Sigmoid colon (tissue), 7 donors: ENCODE data around the gene GPATCH2. TPM values are rescaled to one million over a fixed set of nuclear protein-coding genes. Genes with fewer than 3 reads are reported as not detected.

Experiments used
- DNase-seq: peaks from one replicate; pipeline ENCODE4 v3.0.0-alpha.2; 2019
- H3K27ac ChIP-seq, 4 donors: fragments of 200-600 bp; sonication (generic); one replicate each; pipeline ENCODE4 v1.5.1; 2016 to 2019; ENCODE audit warnings: mild to moderate bottlenecking in 1 of 4
- H3K27me3 ChIP-seq, 3 donors: fragments of 200-600 bp; sonication (generic); one replicate each; pipeline ENCODE4 v1.5.1; 2019; ENCODE audit warnings: mild to moderate bottlenecking in 1 of 3
- H3K36me3 ChIP-seq, 4 donors: fragments of 200-600 bp; sonication (generic); one replicate each; pipeline ENCODE4 v1.5.1; 2016 to 2019
- H3K4me1 ChIP-seq, 4 donors: fragments of 200-600 bp; sonication (generic); one replicate each; pipeline ENCODE4 v1.5.1; 2017 to 2019
- H3K4me3 ChIP-seq, 4 donors: fragments of 200-600 bp; sonication (generic); one replicate each; pipeline ENCODE4 v1.5.1; 2017 to 2019; ENCODE audit warnings: mild to moderate bottlenecking in 2 of 4, moderate library complexity in 1 of 4
- H3K9me3 ChIP-seq, 4 donors: fragments of 200-600 bp in 3 of 4; sonication (generic) in 3 of 4; one replicate each; pipeline versions ENCODE4 v1.5.1 to v1.6.1; 2013 to 2019
- CTCF ChIP-seq, 4 experiments: fragments of 450-650 bp in 3 of 4; fragments of 200-600 bp in 1 of 4; IDR thresholded peaks; one replicate each; pipeline ENCODE4 v1.5.1; 2016 to 2019; ENCODE audit warnings: antibody characterized with exemption in 4 of 4, mild to moderate bottlenecking in 3 of 4, moderate library complexity in 2 of 4
- EP300 ChIP-seq, 4 donors: sonication (generic); formaldehyde crosslinking; IDR thresholded peaks; one replicate each; pipeline ENCODE4 v1.6.1; 2017; ENCODE audit warnings: antibody characterized with exemption in 4 of 4
- POLR2A ChIP-seq, 2 donors: fragments of 450-650 bp; IDR thresholded peaks; one replicate each; pipeline ENCODE4 v1.6.1; 2016; ENCODE audit warnings: antibody characterized with exemption in 2 of 2, mild to moderate bottlenecking in 2 of 2, moderate library complexity in 2 of 2
- POLR2AphosphoS5 ChIP-seq, 4 donors: sonication (generic); formaldehyde crosslinking; IDR thresholded peaks; one replicate each; pipeline ENCODE4 v1.6.1; 2017; ENCODE audit warnings: antibody characterized with exemption in 4 of 4
- WGBS, 2 donors: extraction: QIAGEN DNeasy Blood & Tissue Kit; methylation state at CpG; one replicate each; pipeline ENCODE4 v1.1.7; 2013; 5-methylcytosine and 5-hydroxymethylcytosine counted together
- intact Hi-C: fragments of 100-400 bp; cut with DNase I; formaldehyde crosslinking; loops from one replicate; pipeline ENCODE4 v1.15.1; 2023
- polyA plus RNA-seq, 3 donors: library from polyadenylated mRNA; stranded (reverse); fragments of 200-250 nt; gene quantifications; one replicate each; pipeline ENCODE4 v1.2.3, GENCODE V29; 2013
- total RNA-seq, 4 donors: library from RNA; depleted of rRNA; stranded (reverse); fragments of >200 nt; gene quantifications; one replicate each; pipeline ENCODE4 v1.1.0, GENCODE V29; 2016
- donor health status: healthy with polysubstance abuse.
- donor health status: Bipolar disorder and iron deficiency.
- donor health status: healthy.

Gene GPATCH2
- total and polyA plus RNA-seq, 7 donors = 3.0 to 18.5 (median 12.2) TPM

DNA sequence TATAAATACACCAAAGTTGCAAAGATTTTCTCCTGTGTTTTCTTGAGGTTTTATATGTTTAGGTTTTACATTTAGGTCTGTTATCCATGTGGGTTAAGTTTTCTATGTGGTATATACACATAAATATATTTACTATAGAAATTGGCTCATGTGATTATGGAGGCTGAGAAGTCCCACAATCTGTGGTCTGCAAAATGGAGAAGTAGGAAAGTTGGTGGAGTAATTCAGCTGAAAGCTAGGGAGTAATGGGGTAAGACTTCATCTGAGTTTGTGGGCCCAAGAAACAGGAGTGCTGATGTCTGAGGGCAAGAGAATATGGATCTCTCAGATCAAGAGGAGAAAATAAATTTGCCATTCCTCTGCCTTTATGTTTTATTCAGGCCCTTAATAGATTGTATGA lies 146.0 kb downstream of the GPATCH2 start:
- no peak for TF ChIP-seq POLR2AphosphoS5 (IDR thresholded peaks at IDR 0.05)
- no peak for TF ChIP-seq CTCF (IDR thresholded peaks at IDR 0.05)
- no peak for TF ChIP-seq POLR2A (IDR thresholded peaks at IDR 0.05)
- no peak for TF ChIP-seq EP300 (IDR thresholded peaks at IDR 0.05)
- intact Hi-C loops = no loop called here

DNA sequence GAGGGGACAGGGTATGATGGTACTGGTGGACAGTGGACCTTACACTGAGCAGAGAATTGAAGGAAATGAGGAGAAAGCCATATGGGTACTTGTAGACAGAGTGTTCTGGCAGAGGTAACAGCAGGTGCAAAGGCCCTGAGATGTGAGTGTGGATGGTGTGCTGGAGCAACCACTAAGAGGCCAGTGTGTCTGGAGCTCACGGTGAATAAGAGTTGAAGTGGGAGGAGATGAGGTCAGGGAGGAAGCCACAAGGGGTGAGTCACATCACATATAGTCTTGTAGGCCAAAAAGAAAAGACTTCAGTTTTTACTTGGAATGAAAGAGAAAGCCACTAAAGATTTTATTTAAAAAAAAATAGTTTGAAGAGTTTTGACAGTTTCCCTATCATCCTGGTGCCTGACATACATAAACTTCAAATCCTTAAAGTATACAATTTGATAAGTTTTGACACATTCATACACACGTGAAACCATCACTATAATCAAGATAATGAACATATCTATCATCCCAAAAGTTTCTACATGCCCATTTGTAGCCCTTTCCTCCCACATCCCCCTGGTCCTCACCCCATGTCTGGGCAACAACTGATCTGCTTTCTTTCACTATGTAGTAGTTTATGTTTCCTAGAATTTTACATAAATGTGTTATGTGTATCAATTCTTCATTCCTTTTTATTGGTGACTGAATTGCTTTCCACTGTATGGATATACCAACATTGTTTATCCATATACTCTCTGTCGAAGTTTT lies 148.4 kb downstream of the GPATCH2 start:
- Histone ChIP-seq H3K27ac (no peak overlapping the region), H3K9me3 (peaks cover 0 to 4% (median 0%) of the 10 kb centered on the region in 4 donors), H3K4me1 (no peaks in the 10 kb centered on the region), H3K27me3 (no peaks in the 10 kb centered on the region), H3K36me3 (peaks cover 0 to 13% (median 6%) of the 10 kb centered on the region in 4 donors), H3K4me3 (no peak overlapping the region)
- 69 to 80% methylated on average over 3 of the region's 3 CpGs for WGBS, 2 donors
- TF ChIP-seq CTCF (IDR thresholded peaks at IDR 0.05) (no peak), POLR2AphosphoS5 (IDR thresholded peaks at IDR 0.05) (no peak), POLR2A (IDR thresholded peaks at IDR 0.05) (no peak), EP300 (IDR thresholded peaks at IDR 0.05) (no peak)
- intact Hi-C loops = no loop called here
- no peak for DNase-seq

More for the DNA sequence above, 146.0 kb downstream of the GPATCH2 start:
- peaks cover 0 to 15% (median 7%) of the 10 kb centered on the region in 4 donors for H3K36me3 ChIP-seq
- no peak overlapping the region for H3K27ac ChIP-seq
- no peaks in the 10 kb centered on the region for H3K4me1 ChIP-seq
- H3K9me3 ChIP-seq = peaks cover 0 to 3% (median 0%) of the 10 kb centered on the region in 4 donors
- no peak for DNase-seq
- H3K27me3 ChIP-seq = no peaks in the 10 kb centered on the region
- H3K4me3 ChIP-seq = no peak overlapping the region

- no peak for DNase-seq
- TF ChIP-seq CTCF (IDR thresholded peaks at IDR 0.05) (no peak), EP300 (IDR thresholded peaks at IDR 0.05) (no peak), POLR2A (IDR thresholded peaks at IDR 0.05) (no peak), POLR2AphosphoS5 (IDR thresholded peaks at IDR 0.05) (no peak)
Measured at GRCh38 chr1:217478450-217478849, 152.4 kb downstream of the GPATCH2 start.

GRCh38 chr1:217472915-217473314 lies 158.0 kb downstream of the GPATCH2 start:
- H3K27me3 ChIP-seq = no peaks in the 10 kb centered on the region
- TF ChIP-seq POLR2AphosphoS5 (IDR thresholded peaks at IDR 0.05) (no peak), EP300 (IDR thresholded peaks at IDR 0.05) (no peak), CTCF (IDR thresholded peaks at IDR 0.05) (no peak), POLR2A (IDR thresholded peaks at IDR 0.05) (no peak)
- WGBS, 2 donors = 90 to 98% methylated on average over 1 of the region's 1 CpG
- intact Hi-C loops = no loop called here
- no peak overlapping the region for H3K27ac ChIP-seq
- H3K36me3 ChIP-seq = no peaks in the 10 kb centered on the region
- DNase-seq = no peak
- no peak overlapping the region for H3K4me3 ChIP-seq
- no peaks in the 10 kb centered on the region for H3K4me1 ChIP-seq
- H3K9me3 ChIP-seq = no peaks in the 10 kb centered on the region

More at GRCh38 chr1:217478450-217478849, 152.4 kb downstream of the GPATCH2 start:
- Histone ChIP-seq H3K4me1 (no peaks in the 10 kb centered on the region), H3K36me3 (peaks cover 0 to 12% (median 6%) of the 10 kb centered on the region in 4 donors), H3K27ac (no peak overlapping the region), H3K9me3 (peaks cover 0 to 4% (median 0%) of the 10 kb centered on the region in 4 donors), H3K4me3 (no peak overlapping the region), H3K27me3 (no peaks in the 10 kb centered on the region)
- intact Hi-C loops = no loop called here
